GM12878 (cell line): Measurements from ENCODE around the gene GPR87. TPM values are rescaled to one million over a fixed set of nuclear protein-coding genes. Genes with fewer than 3 reads are reported as not detected.

Source experiments
- ATAC-seq: fragments of 200-7000 bp; cut with Tn5 transposase; 3 replicates; pipeline ENCODE4 v1.9.1; 2020; ENCODE audit warnings: mild to moderate bottlenecking, moderate library complexity
- BruUV-seq: library from RNA; stranded (reverse); fragments of 400-500 nt; replicated peaks from 2 replicates; lab custom pipeline; 2021; lab: Mats Ljungman, UMichigan
- CTCF ChIA-PET: fragments of 300-600 bp; sonication (Branson Sonifier 250); formaldehyde crosslinking; extraction: SDS; loops from one replicate; lab custom pipeline; 2021; ENCODE audit warnings: inconsistent platforms; lab: Yijun Ruan, JAX
- POLR2A ChIA-PET: fragments of 350-600 bp; formaldehyde crosslinking; extraction: SDS; loops from one replicate; lab custom pipeline; 2021; ENCODE audit warnings: inconsistent platforms; lab: Charles Lee
- RAD21 ChIA-PET: fragments of 300-600 bp; sonication (Branson Sonifier 250); formaldehyde crosslinking; loops from one replicate; lab custom pipeline; 2023; ENCODE audit warnings: antibody characterized with exemption; ENCODE audit not compliant: unreplicated experiment; lab: Charles Lee
- SMC1A ChIA-PET: fragments of 300-600 bp; sonication (Branson Sonifier 250); formaldehyde crosslinking; loops from one replicate; lab custom pipeline; 2023; ENCODE audit not compliant: unreplicated experiment, uncharacterized antibody; lab: Charles Lee
- DNase-seq: peaks from one replicate; pipeline ENCODE4 v3.0.0-alpha.2; 2011; ENCODE audit warnings: low read depth, low spot score
- FAIRE-seq: peaks from 3 replicates; lab custom pipeline; 2011; peaks lifted over from hg19 to GRCh38; lab: Jason Lieb, UNC
- H2AFZ ChIP-seq: 2 replicates; pipeline ENCODE4 v1.6.0; 2011; ENCODE audit warnings: low read depth, low read length, control low read depth; ENCODE audit not compliant: control insufficient read depth
- H3K27ac ChIP-seq: 2 replicates; pipeline ENCODE4 v1.5.1; 2011; ENCODE audit warnings: control low read depth; ENCODE audit not compliant: control insufficient read depth, insufficient read depth
- H3K27me3 ChIP-seq, 2 experiments: replicated peaks in 1 of 2; 2 replicates each; pipeline versions ENCODE4 v1.6.0 to v1.6.1; 2011; ENCODE audit warnings: low read length in 1 of 2; ENCODE audit not compliant: control insufficient read depth in 2 of 2, insufficient read depth in 2 of 2
- H3K36me3 ChIP-seq, 2 experiments: 2 replicates each; pipeline ENCODE4 v1.5.1; 2011; ENCODE audit warnings: low read length in 1 of 2; ENCODE audit not compliant: control insufficient read depth in 2 of 2, insufficient read depth in 2 of 2
- H3K4me1 ChIP-seq: 2 replicates; pipeline ENCODE4 v1.6.1; 2011; ENCODE audit warnings: mild to moderate bottlenecking, low read length, moderate library complexity, mixed read lengths; ENCODE audit not compliant: control insufficient read depth, insufficient read depth
- H3K4me2 ChIP-seq: 2 replicates; pipeline ENCODE4 v1.6.0; 2011; ENCODE audit warnings: control low read depth; ENCODE audit not compliant: control insufficient read depth, insufficient read depth
- H3K4me3 ChIP-seq: fragments of 200-600 bp; sonication (generic); 2 replicates; pipeline ENCODE4 v1.5.1; 2016
- H3K79me2 ChIP-seq: 2 replicates; pipeline ENCODE4 v1.6.0; 2011; ENCODE audit warnings: low read length; ENCODE audit not compliant: control insufficient read depth, insufficient read depth
- H3K9ac ChIP-seq: 2 replicates; pipeline ENCODE4 v1.8.0; 2011; ENCODE audit warnings: low read length, control low read depth, mixed read lengths; ENCODE audit not compliant: control insufficient read depth, insufficient read depth
- H3K9me3 ChIP-seq: replicated peaks from 3 replicates; pipeline ENCODE4 v1.5.1; 2011; ENCODE audit warnings: mild to moderate bottlenecking, low read length; ENCODE audit not compliant: control insufficient read depth, insufficient read depth
- H4K20me1 ChIP-seq: 2 replicates; pipeline ENCODE4 v1.6.0; 2011; ENCODE audit not compliant: control insufficient read depth, insufficient read depth
- EP300 ChIP-seq, 2 experiments: fragments of 150-350 bp in 1 of 2; IDR thresholded peaks; 2 replicates each; pipeline ENCODE4 v1.6.1; 2011 to 2012; ENCODE audit warnings: low read depth in 2 of 2, low read length in 2 of 2, borderline replicate concordance in 1 of 2, improper control_type of control experiment in 1 of 2, inconsistent platforms in 1 of 2; ENCODE audit not compliant: control insufficient read depth in 1 of 2
- FOXK2 ChIP-seq: fragments of 450-650 bp; IDR thresholded peaks from 2 replicates; pipeline ENCODE4 v1.6.1; 2017; ENCODE audit warnings: mild to moderate bottlenecking, moderate library complexity
- JUNB ChIP-seq: IDR thresholded peaks from 2 replicates; pipeline ENCODE4 v1.6.1; 2016; ENCODE audit warnings: antibody characterized with exemption, mild to moderate bottlenecking
- MYB ChIP-seq: fragments of 150-350 bp; IDR thresholded peaks from 2 replicates; pipeline ENCODE4 v1.6.1; 2014; ENCODE audit warnings: mild to moderate bottlenecking, low read depth, low read length, borderline replicate concordance
- PML ChIP-seq: IDR thresholded peaks from 2 replicates; pipeline ENCODE4 v1.6.1; 2012; ENCODE audit warnings: low read length, inconsistent platforms
- RCOR1 ChIP-seq: conservative IDR thresholded peaks from 2 replicates; pipeline ENCODE4 v1.6.1; 2012; ENCODE audit warnings: low read depth, low read length, improper control_type of control experiment
- SUZ12 ChIP-seq: fragments of 200-600 bp; sonication (generic); IDR thresholded peaks from one replicate; pipeline ENCODE4 v1.6.1; 2018; ENCODE audit warnings: antibody characterized with exemption, mild to moderate bottlenecking; ENCODE audit not compliant: unreplicated experiment
- ZNF384 ChIP-seq: IDR thresholded peaks from 2 replicates; pipeline ENCODE4 v1.6.1; 2012; ENCODE audit warnings: low read depth, mild to moderate bottlenecking, low read length, improper control_type of control experiment, borderline replicate concordance
- WGBS: methylation state at CpG from one replicate; pipeline ENCODE4 v1.1.6; 2016; ENCODE audit warnings: low lambda C conversion rate; ENCODE audit not compliant: insufficient replicate concordance, insufficient coverage; ENCODE audit errors: missing lambda C conversion rate; 5-methylcytosine and 5-hydroxymethylcytosine counted together
- in situ Hi-C: fragments of 300-500 bp; cut with MboI; formaldehyde crosslinking; loops from 9 replicates; pipeline ENCODE4 v1.14.3; 2018; ENCODE audit warnings: mixed read lengths
- intact Hi-C: fragments of 100-400 bp; cut with micrococcal nuclease; formaldehyde crosslinking; loops from one replicate; pipeline ENCODE4 v1.14.2; 2022; ENCODE audit not compliant: unreplicated experiment
- polyA plus RNA-seq, 11 experiments: library from polyadenylated mRNA; depleted of rRNA in 4 of 11; unstranded in 6 of 11; stranded (reverse) in 5 of 11; fragments of >200 nt; fragmentation: Nextera tagmentation in 4 of 11; fragmentation: Illumina TruSeq in 1 of 11; extraction: Ambion mirVana in 4 of 11; extraction: Trizol in 1 of 11; gene quantifications; 1 replicate in 1 of 11; 2 replicates in 10 of 11; pipeline versions ENCODE4 v1.2.1 to v1.2.3, GENCODE V29; 2011 to 2016; ENCODE audit warnings: inconsistent platforms in 2 of 11, missing spikeins in 2 of 11, low read depth in 1 of 11
- total RNA-seq, 4 experiments: library from RNA; depleted of rRNA in 3 of 4; stranded (reverse); fragments of >200 nt in 3 of 4; fragmentation: Illumina TruSeq in 1 of 4; extraction: Trizol in 1 of 4; gene quantifications; 2 replicates each; pipeline versions ENCODE4 v1.2.1 to v1.2.3, GENCODE V29; 2013 to 2021
- TF ChIP-seq, protein P1 (sequence below): fragments of 450-650 bp; formaldehyde crosslinking; IDR thresholded peaks from 2 replicates; pipeline ENCODE4 v1.4.0; 2020; ENCODE audit warnings: mild to moderate bottlenecking, moderate library complexity
- TF ChIP-seq, protein P2 (sequence below): IDR thresholded peaks from 2 replicates; pipeline ENCODE4 v1.6.1; 2012; ENCODE audit warnings: low read depth, low read length, improper control_type of control experiment
- TF ChIP-seq, protein P3 (sequence below): IDR thresholded peaks from 2 replicates; pipeline ENCODE4 v1.6.1; 2012; ENCODE audit warnings: improper control_type of control experiment, low read depth, low read length; ENCODE audit not compliant: insufficient replicate concordance
- TF ChIP-seq, protein P4 (sequence below): fragments of 450-650 bp; IDR thresholded peaks from 2 replicates; pipeline ENCODE4 v1.6.1; 2017; ENCODE audit warnings: low read depth, mild to moderate bottlenecking, moderate library complexity

GPR87 gene
- total and polyA plus RNA-seq, 10 of the 15 experiments (the other 5 are each of a cell fraction or from before 2014, with no cell fraction given): 0.06 to 0.27 (median 0.16) TPM; not detected in 5

DNA sequence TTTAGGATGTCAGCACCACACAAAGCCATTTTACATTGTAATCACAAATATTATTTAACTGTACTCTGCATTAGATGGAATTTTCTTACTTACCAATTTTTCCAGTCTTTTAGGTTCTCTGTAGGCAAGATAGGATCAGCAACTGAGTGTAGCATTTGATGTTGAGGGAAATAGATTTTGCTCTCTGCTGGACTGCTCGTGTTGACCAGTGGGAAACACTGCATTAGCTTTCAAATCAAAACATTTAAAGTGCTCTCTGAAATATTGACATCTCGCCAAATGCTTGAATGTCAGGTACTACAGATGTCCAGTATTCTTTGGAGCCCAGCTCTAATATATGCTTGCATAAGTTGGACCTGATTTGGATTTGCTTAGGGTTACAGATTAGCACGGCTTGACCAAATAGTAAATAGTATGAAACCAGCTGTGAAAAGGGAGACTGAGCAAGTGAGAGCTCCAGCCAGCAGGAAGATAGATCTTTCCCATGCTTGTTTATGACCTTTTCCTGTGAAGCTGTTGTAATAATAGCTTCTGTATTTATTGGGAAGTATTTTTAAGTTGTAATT lies 67.8 kb downstream of the GPR87 start:
- ChIA-PET POLR2A (no interaction called here), CTCF (interaction anchor here (0.7 to 1.4 kb wide), 3 partner anchors 9 to 20 kb away, joined by 3 to 7 read pairs (median 4); no protein-coding TSS in a partner anchor), RAD21 (no interaction called here), SMC1A (interaction anchor here (1.3 kb wide), 1 partner anchor 43 kb away, joined by 4 read pairs; no protein-coding TSS in a partner anchor)
- H4K20me1 ChIP-seq: no peaks in the 10 kb centered on the region
- H3K27me3 ChIP-seq: peaks cover 0 to 2% of the 10 kb centered on the region in 2 experiments; a peak in 1 of 4 replicates
- no peak overlapping the region for H2AFZ ChIP-seq
- in situ Hi-C loops: no loop called here
- DNase-seq (no peak), ATAC-seq (no peak), FAIRE-seq (no peak)
- no peaks in the 10 kb centered on the region for H3K9me3 ChIP-seq
- H3K36me3 ChIP-seq: no peaks in the 10 kb centered on the region
- H3K9ac ChIP-seq: no peak overlapping the region
- H3K27ac ChIP-seq: no peak overlapping the region
- no peaks in the 10 kb centered on the region for H3K79me2 ChIP-seq
- WGBS: 12% methylated on average over 3 of the region's 3 CpGs
- no peaks in the 10 kb centered on the region for H3K4me1 ChIP-seq
- H3K4me2 ChIP-seq: no peak overlapping the region
- no peak overlapping the region for H3K4me3 ChIP-seq
- intact Hi-C loops: no loop called here
- BruUV-seq: no TSS peak
- no peak for TF ChIP-seq RCOR1
- TF ChIP-seq, protein P1, sequence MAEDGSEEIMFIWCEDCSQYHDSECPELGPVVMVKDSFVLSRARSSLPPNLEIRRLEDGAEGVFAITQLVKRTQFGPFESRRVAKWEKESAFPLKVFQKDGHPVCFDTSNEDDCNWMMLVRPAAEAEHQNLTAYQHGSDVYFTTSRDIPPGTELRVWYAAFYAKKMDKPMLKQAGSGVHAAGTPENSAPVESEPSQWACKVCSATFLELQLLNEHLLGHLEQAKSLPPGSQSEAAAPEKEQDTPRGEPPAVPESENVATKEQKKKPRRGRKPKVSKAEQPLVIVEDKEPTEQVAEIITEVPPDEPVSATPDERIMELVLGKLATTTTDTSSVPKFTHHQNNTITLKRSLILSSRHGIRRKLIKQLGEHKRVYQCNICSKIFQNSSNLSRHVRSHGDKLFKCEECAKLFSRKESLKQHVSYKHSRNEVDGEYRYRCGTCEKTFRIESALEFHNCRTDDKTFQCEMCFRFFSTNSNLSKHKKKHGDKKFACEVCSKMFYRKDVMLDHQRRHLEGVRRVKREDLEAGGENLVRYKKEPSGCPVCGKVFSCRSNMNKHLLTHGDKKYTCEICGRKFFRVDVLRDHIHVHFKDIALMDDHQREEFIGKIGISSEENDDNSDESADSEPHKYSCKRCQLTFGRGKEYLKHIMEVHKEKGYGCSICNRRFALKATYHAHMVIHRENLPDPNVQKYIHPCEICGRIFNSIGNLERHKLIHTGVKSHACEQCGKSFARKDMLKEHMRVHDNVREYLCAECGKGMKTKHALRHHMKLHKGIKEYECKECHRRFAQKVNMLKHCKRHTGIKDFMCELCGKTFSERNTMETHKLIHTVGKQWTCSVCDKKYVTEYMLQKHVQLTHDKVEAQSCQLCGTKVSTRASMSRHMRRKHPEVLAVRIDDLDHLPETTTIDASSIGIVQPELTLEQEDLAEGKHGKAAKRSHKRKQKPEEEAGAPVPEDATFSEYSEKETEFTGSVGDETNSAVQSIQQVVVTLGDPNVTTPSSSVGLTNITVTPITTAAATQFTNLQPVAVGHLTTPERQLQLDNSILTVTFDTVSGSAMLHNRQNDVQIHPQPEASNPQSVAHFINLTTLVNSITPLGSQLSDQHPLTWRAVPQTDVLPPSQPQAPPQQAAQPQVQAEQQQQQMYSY: no peak
- TF ChIP-seq FOXK2: no peak
- TF ChIP-seq EP300 (IDR thresholded peaks at IDR 0.05; ENCODE audit: borderline replicate concordance in 1 of 2, control insufficient read depth in 1 of 2, low read depth in 2 of 2, low read length in 2 of 2): no peak
- no peak for TF ChIP-seq JUNB
- no peak for TF ChIP-seq PML
- TF ChIP-seq, protein P2, sequence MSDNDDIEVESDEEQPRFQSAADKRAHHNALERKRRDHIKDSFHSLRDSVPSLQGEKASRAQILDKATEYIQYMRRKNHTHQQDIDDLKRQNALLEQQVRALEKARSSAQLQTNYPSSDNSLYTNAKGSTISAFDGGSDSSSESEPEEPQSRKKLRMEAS: no peak
- no peak for TF ChIP-seq MYB
- TF ChIP-seq SUZ12: no peak
- no peak for TF ChIP-seq ZNF384
- TF ChIP-seq, protein P3, sequence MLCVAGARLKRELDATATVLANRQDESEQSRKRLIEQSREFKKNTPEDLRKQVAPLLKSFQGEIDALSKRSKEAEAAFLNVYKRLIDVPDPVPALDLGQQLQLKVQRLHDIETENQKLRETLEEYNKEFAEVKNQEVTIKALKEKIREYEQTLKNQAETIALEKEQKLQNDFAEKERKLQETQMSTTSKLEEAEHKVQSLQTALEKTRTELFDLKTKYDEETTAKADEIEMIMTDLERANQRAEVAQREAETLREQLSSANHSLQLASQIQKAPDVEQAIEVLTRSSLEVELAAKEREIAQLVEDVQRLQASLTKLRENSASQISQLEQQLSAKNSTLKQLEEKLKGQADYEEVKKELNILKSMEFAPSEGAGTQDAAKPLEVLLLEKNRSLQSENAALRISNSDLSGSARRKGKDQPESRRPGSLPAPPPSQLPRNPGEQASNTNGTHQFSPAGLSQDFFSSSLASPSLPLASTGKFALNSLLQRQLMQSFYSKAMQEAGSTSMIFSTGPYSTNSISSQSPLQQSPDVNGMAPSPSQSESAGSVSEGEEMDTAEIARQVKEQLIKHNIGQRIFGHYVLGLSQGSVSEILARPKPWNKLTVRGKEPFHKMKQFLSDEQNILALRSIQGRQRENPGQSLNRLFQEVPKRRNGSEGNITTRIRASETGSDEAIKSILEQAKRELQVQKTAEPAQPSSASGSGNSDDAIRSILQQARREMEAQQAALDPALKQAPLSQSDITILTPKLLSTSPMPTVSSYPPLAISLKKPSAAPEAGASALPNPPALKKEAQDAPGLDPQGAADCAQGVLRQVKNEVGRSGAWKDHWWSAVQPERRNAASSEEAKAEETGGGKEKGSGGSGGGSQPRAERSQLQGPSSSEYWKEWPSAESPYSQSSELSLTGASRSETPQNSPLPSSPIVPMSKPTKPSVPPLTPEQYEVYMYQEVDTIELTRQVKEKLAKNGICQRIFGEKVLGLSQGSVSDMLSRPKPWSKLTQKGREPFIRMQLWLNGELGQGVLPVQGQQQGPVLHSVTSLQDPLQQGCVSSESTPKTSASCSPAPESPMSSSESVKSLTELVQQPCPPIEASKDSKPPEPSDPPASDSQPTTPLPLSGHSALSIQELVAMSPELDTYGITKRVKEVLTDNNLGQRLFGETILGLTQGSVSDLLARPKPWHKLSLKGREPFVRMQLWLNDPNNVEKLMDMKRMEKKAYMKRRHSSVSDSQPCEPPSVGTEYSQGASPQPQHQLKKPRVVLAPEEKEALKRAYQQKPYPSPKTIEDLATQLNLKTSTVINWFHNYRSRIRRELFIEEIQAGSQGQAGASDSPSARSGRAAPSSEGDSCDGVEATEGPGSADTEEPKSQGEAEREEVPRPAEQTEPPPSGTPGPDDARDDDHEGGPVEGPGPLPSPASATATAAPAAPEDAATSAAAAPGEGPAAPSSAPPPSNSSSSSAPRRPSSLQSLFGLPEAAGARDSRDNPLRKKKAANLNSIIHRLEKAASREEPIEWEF: no peak
- TF ChIP-seq, protein P4, sequence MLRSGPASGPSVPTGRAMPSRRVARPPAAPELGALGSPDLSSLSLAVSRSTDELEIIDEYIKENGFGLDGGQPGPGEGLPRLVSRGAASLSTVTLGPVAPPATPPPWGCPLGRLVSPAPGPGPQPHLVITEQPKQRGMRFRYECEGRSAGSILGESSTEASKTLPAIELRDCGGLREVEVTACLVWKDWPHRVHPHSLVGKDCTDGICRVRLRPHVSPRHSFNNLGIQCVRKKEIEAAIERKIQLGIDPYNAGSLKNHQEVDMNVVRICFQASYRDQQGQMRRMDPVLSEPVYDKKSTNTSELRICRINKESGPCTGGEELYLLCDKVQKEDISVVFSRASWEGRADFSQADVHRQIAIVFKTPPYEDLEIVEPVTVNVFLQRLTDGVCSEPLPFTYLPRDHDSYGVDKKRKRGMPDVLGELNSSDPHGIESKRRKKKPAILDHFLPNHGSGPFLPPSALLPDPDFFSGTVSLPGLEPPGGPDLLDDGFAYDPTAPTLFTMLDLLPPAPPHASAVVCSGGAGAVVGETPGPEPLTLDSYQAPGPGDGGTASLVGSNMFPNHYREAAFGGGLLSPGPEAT: no peak
